Liver (tissue), 9 donors: ENCODE data around the gene FAM216B. TPM values are rescaled to one million over a fixed set of nuclear protein-coding genes. Genes with fewer than 3 reads are reported as not detected.

Experiments used
- DNase-seq: peaks from one replicate; pipeline ENCODE4 v3.0.0-alpha.2; 2017; ENCODE audit warnings: low spot score
- H3K27ac ChIP-seq, 2 donors: one replicate each; pipeline ENCODE4 v1.7.0; 2013; ENCODE audit warnings: inconsistent platforms in 2 of 2, low read length in 2 of 2, control low read depth in 1 of 2, low read depth in 1 of 2, mild to moderate bottlenecking in 1 of 2
- H3K27me3 ChIP-seq, 4 donors: one replicate each; pipeline versions ENCODE4 v1.6.1 to v1.7.0; 2013; ENCODE audit warnings: low read length in 3 of 4, inconsistent platforms in 1 of 4, mild to moderate bottlenecking in 1 of 4, moderate library complexity in 1 of 4; ENCODE audit not compliant: control insufficient read depth in 4 of 4, insufficient read depth in 4 of 4
- H3K36me3 ChIP-seq, 4 donors: one replicate each; pipeline versions ENCODE4 v1.6.1 to v1.7.0; 2013; ENCODE audit warnings: low read length in 3 of 4, mild to moderate bottlenecking in 3 of 4, low read depth in 1 of 4, moderate library complexity in 1 of 4; ENCODE audit not compliant: control insufficient read depth in 4 of 4, insufficient read depth in 3 of 4
- H3K4me1 ChIP-seq, 4 donors: one replicate each; pipeline versions ENCODE4 v1.6.1 to v1.7.0; 2013; ENCODE audit warnings: low read length in 3 of 4, mild to moderate bottlenecking in 3 of 4, moderate library complexity in 1 of 4; ENCODE audit not compliant: control insufficient read depth in 4 of 4, insufficient read depth in 4 of 4
- H3K4me3 ChIP-seq, 3 donors: one replicate each; pipeline versions ENCODE4 v1.6.1 to v1.7.0; 2013; ENCODE audit warnings: low read length in 3 of 3, control low read depth in 1 of 3, low read depth in 1 of 3, mild to moderate bottlenecking in 1 of 3
- H3K9ac ChIP-seq, 2 donors: one replicate each; pipeline ENCODE4 v1.7.0; 2013; ENCODE audit warnings: low read length in 2 of 2, mild to moderate bottlenecking in 2 of 2, moderate library complexity in 2 of 2, control low read depth in 1 of 2, low read depth in 1 of 2
- H3K9me3 ChIP-seq, 4 donors: one replicate each; pipeline versions ENCODE4 v1.6.1 to v1.7.0; 2013; ENCODE audit warnings: low read length in 3 of 4; ENCODE audit not compliant: control insufficient read depth in 4 of 4
- CTCF ChIP-seq: fragments of 150-350 bp; IDR thresholded peaks from 2 replicates; pipeline ENCODE4 v1.5.1; 2017; ENCODE audit warnings: improper control_type of control experiment, low read depth, low read length; ENCODE audit not compliant: missing input control
- EGR1 ChIP-seq, 2 donors: IDR thresholded peaks; 2 replicates each; pipeline ENCODE4 v1.6.1; 2016 to 2018; ENCODE audit warnings: antibody characterized with exemption in 2 of 2, low read depth in 2 of 2
- FOXA2 ChIP-seq: IDR thresholded peaks from 2 replicates; pipeline ENCODE4 v1.6.1; 2016; ENCODE audit warnings: antibody characterized with exemption
- GABPA ChIP-seq, 2 donors: IDR thresholded peaks in 1 of 2; conservative IDR thresholded peaks in 1 of 2; 2 replicates each; pipeline ENCODE4 v1.6.1; 2016; ENCODE audit warnings: antibody characterized with exemption in 2 of 2, mild to moderate bottlenecking in 1 of 2, moderate library complexity in 1 of 2
- HNF4A ChIP-seq, 2 donors: conservative IDR thresholded peaks; 2 replicates each; pipeline ENCODE4 v1.6.1; 2016; ENCODE audit warnings: antibody characterized with exemption in 2 of 2, mild to moderate bottlenecking in 2 of 2
- HNF4G ChIP-seq: IDR thresholded peaks from 2 replicates; pipeline ENCODE4 v1.6.1; 2016; ENCODE audit warnings: antibody characterized with exemption
- JUND ChIP-seq, 2 donors: IDR thresholded peaks; 2 replicates each; pipeline ENCODE4 v1.6.1; 2016; ENCODE audit warnings: antibody characterized with exemption in 2 of 2
- MAX ChIP-seq: IDR thresholded peaks from 2 replicates; pipeline ENCODE4 v1.6.1; 2016; ENCODE audit warnings: antibody characterized with exemption
- NR2F2 ChIP-seq: IDR thresholded peaks from 2 replicates; pipeline ENCODE4 v1.6.1; 2016; ENCODE audit warnings: antibody characterized with exemption
- RAD21 ChIP-seq, 2 donors: IDR thresholded peaks; 2 replicates each; pipeline ENCODE4 v1.6.1; 2016; ENCODE audit warnings: antibody characterized with exemption in 2 of 2, mild to moderate bottlenecking in 2 of 2
- RXRA ChIP-seq, 2 donors: IDR thresholded peaks; 2 replicates each; pipeline ENCODE4 v1.6.1; 2017 to 2018; ENCODE audit warnings: antibody characterized with exemption in 2 of 2, mild to moderate bottlenecking in 1 of 2
- SP1 ChIP-seq: IDR thresholded peaks from 2 replicates; pipeline ENCODE4 v1.6.1; 2018; ENCODE audit warnings: antibody characterized with exemption, mild to moderate bottlenecking
- TAF1 ChIP-seq: conservative IDR thresholded peaks from 2 replicates; pipeline ENCODE4 v1.6.1; 2016; ENCODE audit warnings: antibody characterized with exemption, mild to moderate bottlenecking
- YY1 ChIP-seq: IDR thresholded peaks from 2 replicates; pipeline ENCODE4 v1.6.1; 2016; ENCODE audit warnings: antibody characterized with exemption, mild to moderate bottlenecking
- ZBTB33 ChIP-seq: IDR thresholded peaks from 2 replicates; pipeline ENCODE4 v1.6.1; 2016; ENCODE audit warnings: antibody characterized with exemption
- WGBS: extraction: QIAGEN DNeasy Blood & Tissue Kit; methylation state at CpG from one replicate; pipeline ENCODE4 v1.1.7; 2013; 5-methylcytosine and 5-hydroxymethylcytosine counted together
- polyA plus RNA-seq, 2 donors: library from polyadenylated mRNA; stranded (reverse) in 1 of 2; unstranded in 1 of 2; fragments of 200-250 nt in 1 of 2; fragments of >200 nt in 1 of 2; fragmentation: Nextera tagmentation in 1 of 2; extraction: Ambion mirVana in 1 of 2; gene quantifications; one replicate each; pipeline versions ENCODE4 v1.2.1 to v1.2.3, GENCODE V29; 2013 to 2015
- total RNA-seq, 2 donors: library from RNA; depleted of rRNA; stranded (reverse); fragments of >200 nt; gene quantifications; one replicate each; pipeline ENCODE4 v1.2.3, GENCODE V29; 2014
- donor health status: healthy.
- donor health status: healthy.
- donor health status: healthy.
- donor health status: healthy.
- donor health status: healthy.

Gene FAM216B
- total and polyA plus RNA-seq, 4 donors = not detected

GRCh38 chr13:42732073-42732472 lies 49.3 kb upstream of the FAM216B start (continued):
- no peak for TF ChIP-seq CTCF

GRCh38 chr13:42733046-42733445 lies 48.3 kb upstream of the FAM216B start:
- no peaks in the 10 kb centered on the region for H3K9me3 ChIP-seq
- WGBS = 95% methylated on average over 2 of the region's 2 CpGs
- no peak overlapping the region for H3K27ac ChIP-seq
- no peaks in the 10 kb centered on the region for H3K4me1 ChIP-seq
- peaks cover 0 to 4% (median 0%) of the 10 kb centered on the region in 4 donors for H3K27me3 ChIP-seq
- no peak for DNase-seq
- H3K9ac ChIP-seq = no peak overlapping the region
- H3K4me3 ChIP-seq = no peak overlapping the region
- H3K36me3 ChIP-seq = no peaks in the 10 kb centered on the region
- TF ChIP-seq HNF4G (no peak), ZBTB33 (no peak)

GRCh38 chr13:42735010-42735409 lies 46.4 kb upstream of the FAM216B start:
- Histone ChIP-seq H3K9ac (no peak overlapping the region), H3K9me3 (no peaks in the 10 kb centered on the region), H3K4me1 (no peaks in the 10 kb centered on the region), H3K27ac (no peak overlapping the region), H3K36me3 (no peaks in the 10 kb centered on the region), H3K4me3 (no peak overlapping the region), H3K27me3 (peaks cover 0 to 4% (median 0%) of the 10 kb centered on the region in 4 donors)
- DNase-seq = no peak
- WGBS = 84% methylated on average over 3 of the region's 3 CpGs
- TF ChIP-seq RXRA (IDR thresholded peaks at IDR 0.05) (no peak), YY1 (no peak), TAF1 (no peak), HNF4A (conservative IDR thresholded peaks at IDR 0.05) (no peak), GABPA (IDR thresholded peaks at IDR 0.05 in 1 of 2, conservative IDR thresholded peaks at IDR 0.05 in 1 of 2) (no peak), MAX (no peak)

GRCh38 chr13:42740753-42741152 lies 40.6 kb upstream of the FAM216B start:
- Histone ChIP-seq H3K9ac (no peak overlapping the region), H3K4me1 (no peaks in the 10 kb centered on the region), H3K36me3 (no peaks in the 10 kb centered on the region), H3K27ac (no peak overlapping the region), H3K9me3 (no peaks in the 10 kb centered on the region), H3K4me3 (no peak overlapping the region), H3K27me3 (peaks cover 0 to 2% (median 0%) of the 10 kb centered on the region in 4 donors)
- TF ChIP-seq FOXA2 = no peak
- no peak for TF ChIP-seq MAX
- no peak for TF ChIP-seq ZBTB33
- no peak for TF ChIP-seq JUND (IDR thresholded peaks at IDR 0.05)
- TF ChIP-seq RAD21 (IDR thresholded peaks at IDR 0.05) = no peak
- TF ChIP-seq NR2F2 = no peak
- no peak for TF ChIP-seq EGR1 (IDR thresholded peaks at IDR 0.05; ENCODE audit: low read depth in 2 of 2)
- no peak for TF ChIP-seq TAF1
- no peak for TF ChIP-seq GABPA (IDR thresholded peaks at IDR 0.05 in 1 of 2, conservative IDR thresholded peaks at IDR 0.05 in 1 of 2)
- TF ChIP-seq SP1 = no peak
- DNase-seq = no peak
- 29% methylated on average over 1 of the region's 1 CpG for WGBS
